CD14-positive monocyte (primary cell): ENCODE data around the gene COA3. TPM values are rescaled to one million over a fixed set of nuclear protein-coding genes. Genes with fewer than 3 reads are reported as not detected.

Experiments used
- DNase-seq, 3 donors: peaks; one replicate each; pipeline ENCODE4 v3.0.0-alpha.2; 2011 to 2022
- H2AFZ ChIP-seq: 2 replicates; pipeline ENCODE4 v1.6.0; 2012; ENCODE audit warnings: mild to moderate bottlenecking, low read depth, low read length, inconsistent platforms; ENCODE audit not compliant: insufficient read depth, poor library complexity, severe bottlenecking
- H3K27ac ChIP-seq, 2 donors: 1 replicate in 1 of 2; 2 replicates in 1 of 2; pipeline ENCODE4 v1.5.1; 2012 to 2013; ENCODE audit warnings: low read length in 2 of 2, control low read depth in 1 of 2, inconsistent platforms in 1 of 2, low read depth in 1 of 2, mild to moderate bottlenecking in 1 of 2
- H3K27me3 ChIP-seq, 2 donors: one replicate each; pipeline versions ENCODE4 v1.6.0 to v1.6.1; 2011 to 2013; ENCODE audit warnings: low read length in 2 of 2; ENCODE audit not compliant: control insufficient read depth in 2 of 2, insufficient read depth in 2 of 2
- H3K36me3 ChIP-seq, 2 donors: replicated peaks in 1 of 2; 1 replicate in 1 of 2; 2 replicates in 1 of 2; pipeline versions ENCODE4 v1.5.1 to v1.6.1; 2012 to 2013; ENCODE audit warnings: low read length in 2 of 2, control low read depth in 1 of 2, inconsistent platforms in 1 of 2, mild to moderate bottlenecking in 1 of 2; ENCODE audit not compliant: insufficient read depth in 2 of 2, control insufficient read depth in 1 of 2
- H3K4me1 ChIP-seq, 2 donors: 1 replicate in 1 of 2; 2 replicates in 1 of 2; pipeline versions ENCODE4 v1.5.1 to v1.6.1; 2012 to 2013; ENCODE audit warnings: low read length in 2 of 2, control low read depth in 1 of 2, inconsistent platforms in 1 of 2, mild to moderate bottlenecking in 1 of 2, moderate library complexity in 1 of 2; ENCODE audit not compliant: insufficient read depth in 2 of 2, control insufficient read depth in 1 of 2
- H3K4me2 ChIP-seq: replicated peaks from 2 replicates; pipeline ENCODE3; 2012; ENCODE audit warnings: low read length, moderate library complexity, mild to moderate bottlenecking; ENCODE audit not compliant: poor library complexity, severe bottlenecking; ENCODE audit errors: extremely low read depth
- H3K4me3 ChIP-seq, 3 experiments: fragments of 200-600 bp in 1 of 3; sonication (generic) in 1 of 3; replicated peaks in 1 of 3; 1 replicate in 2 of 3; 2 replicates in 1 of 3; pipeline ENCODE4 v1.5.1; 2011 to 2013; ENCODE audit warnings: low read length in 3 of 3, mild to moderate bottlenecking in 3 of 3, control low read depth in 2 of 3, low read depth in 2 of 3, inconsistent platforms in 1 of 3, moderate library complexity in 1 of 3
- H3K79me2 ChIP-seq: 2 replicates; pipeline ENCODE4 v1.6.0; 2012; ENCODE audit warnings: mild to moderate bottlenecking, control low read depth, inconsistent platforms, low read length, moderate library complexity; ENCODE audit not compliant: insufficient read depth
- H3K9ac ChIP-seq: 2 replicates; pipeline ENCODE4 v1.6.0; 2017; ENCODE audit warnings: low read length, mild to moderate bottlenecking; ENCODE audit not compliant: insufficient read depth, poor library complexity, severe bottlenecking
- H3K9me3 ChIP-seq, 2 donors: replicated peaks in 1 of 2; 1 replicate in 1 of 2; 2 replicates in 1 of 2; pipeline versions ENCODE4 v1.5.1 to v1.6.1; 2012 to 2013; ENCODE audit warnings: low read length in 2 of 2, control low read depth in 1 of 2; ENCODE audit not compliant: control insufficient read depth in 1 of 2, insufficient read depth in 1 of 2
- H4K20me1 ChIP-seq: 2 replicates; pipeline ENCODE4 v1.6.0; 2012; ENCODE audit warnings: mild to moderate bottlenecking, low read length, control low read depth, moderate library complexity; ENCODE audit not compliant: insufficient read depth
- H3K27ac Mint-ChIP-seq, 7 donors: one replicate each; pipeline ENCODE4 v1.8.0; 2020; ENCODE audit warnings: mild to moderate bottlenecking in 7 of 7, mixed read lengths in 7 of 7, moderate library complexity in 6 of 7, inconsistent platforms in 2 of 7
- H3K27me3 Mint-ChIP-seq, 3 donors: one replicate each; pipeline ENCODE4 v1.8.0; 2021 to 2022; ENCODE audit warnings: low read depth in 3 of 3, mild to moderate bottlenecking in 3 of 3, mixed read lengths in 3 of 3, moderate library complexity in 3 of 3, inconsistent platforms in 1 of 3
- H3K36me3 Mint-ChIP-seq, 2 donors: one replicate each; pipeline ENCODE4 v1.8.0; 2020; ENCODE audit warnings: mixed read lengths in 2 of 2, inconsistent platforms in 1 of 2, mild to moderate bottlenecking in 1 of 2
- H3K4me1 Mint-ChIP-seq: one replicate; pipeline ENCODE4 v1.8.0; 2020; ENCODE audit warnings: mild to moderate bottlenecking, mixed read lengths
- H3K4me3 Mint-ChIP-seq, 2 donors: one replicate each; pipeline ENCODE4 v1.8.0; 2020; ENCODE audit warnings: mild to moderate bottlenecking in 2 of 2, mixed read lengths in 2 of 2, moderate library complexity in 1 of 2
- H3K9me3 Mint-ChIP-seq, 7 donors: one replicate each; pipeline ENCODE4 v1.8.0; 2020 to 2022; ENCODE audit warnings: mixed read lengths in 7 of 7, mild to moderate bottlenecking in 6 of 7, moderate library complexity in 6 of 7, inconsistent platforms in 2 of 7
- WGBS: methylation state at CpG from one replicate; pipeline ENCODE4 v1.1.5; 2013; ENCODE audit warnings: missing lambda C conversion rate; ENCODE audit not compliant: insufficient coverage; 5-methylcytosine and 5-hydroxymethylcytosine counted together
- intact Hi-C, 2 donors: fragments of 100-400 bp; cut with micrococcal nuclease; formaldehyde crosslinking; loops; one replicate each; pipeline versions ENCODE4 v1.15.0 to v1.15.1; 2023
- polyA plus RNA-seq, 3 donors: library from polyadenylated mRNA; depleted of rRNA in 1 of 3; unstranded in 2 of 3; stranded (reverse) in 1 of 3; fragments of 300-500 nt in 2 of 3; fragments of >200 nt in 1 of 3; fragmentation: Illumina TruSeq in 2 of 3; gene quantifications; 1 replicate in 2 of 3; 2 replicates in 1 of 3; pipeline ENCODE4 v1.2.3, GENCODE V29; 2012 to 2021
- TF ChIP-seq, protein P1 (sequence below): fragments of 200-600 bp; IDR thresholded peaks from one replicate; pipeline ENCODE4 v1.8.0; 2022; ENCODE audit warnings: antibody characterized with exemption, mild to moderate bottlenecking

Gene COA3
- polyA plus RNA-seq, 3 donors, result 21.5 to 171 (median 156) TPM

DNA sequence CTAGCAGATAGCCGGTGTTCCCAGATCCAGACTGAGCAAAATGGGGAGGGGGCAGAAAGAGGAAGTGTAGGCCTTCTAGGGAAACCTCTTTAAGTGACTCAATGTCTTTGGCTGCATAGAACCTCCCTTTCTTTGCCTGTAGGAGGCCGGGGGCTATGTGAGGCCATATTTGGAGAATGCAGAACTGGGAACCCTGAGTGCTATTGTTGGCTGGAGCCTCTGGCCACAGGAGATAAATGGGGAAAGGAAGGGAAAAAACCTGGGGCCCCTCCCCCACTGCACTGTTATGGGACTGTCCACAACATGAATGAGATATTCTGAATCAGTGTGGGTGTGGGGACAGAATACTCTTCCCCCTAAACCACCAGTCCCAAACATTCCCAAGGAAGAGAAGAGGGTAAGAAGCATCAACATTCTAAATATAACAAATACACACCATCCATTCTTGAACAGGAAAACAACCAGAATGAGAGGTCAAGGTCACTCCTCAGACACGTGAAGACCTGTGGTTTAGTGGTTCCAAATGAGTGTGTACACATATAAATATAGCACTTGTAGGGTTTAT, 22.9 kb downstream of the COA3 start:
- Mint-ChIP-seq H3K9me3 (peaks cover 0 to 3% (median 0%) of the 10 kb centered on the region in 7 donors), H3K27me3 (peaks cover 11 to 19% (median 13%) of the 10 kb centered on the region in 3 donors), H3K36me3 (peaks cover 47 to 55% of the 10 kb centered on the region in 2 donors), H3K4me1 (peaks cover 22% of the 10 kb centered on the region), H3K4me3 (no peak overlapping the region), H3K27ac (no peak overlapping the region)
- Histone ChIP-seq H4K20me1 (no peaks in the 10 kb centered on the region), H3K27ac (no peak overlapping the region), H3K4me1 (peaks cover 11 to 13% of the 10 kb centered on the region in 2 donors), H3K4me2 (no peak overlapping the region), H3K9ac (no peak overlapping the region), H3K27me3 (peaks cover under 1 to 11% of the 10 kb centered on the region in 2 donors), H3K9me3 (no peaks in the 10 kb centered on the region), H2AFZ (no peak overlapping the region), H3K4me3 (no peak overlapping the region), H3K79me2 (peaks cover 9% of the 10 kb centered on the region), H3K36me3 (peaks cover 40 to 48% of the 10 kb centered on the region in 2 donors)
- intact Hi-C loops, result no loop called here
- 90% methylated on average over 2 of the region's 3 CpGs for WGBS
- TF ChIP-seq, protein P1, sequence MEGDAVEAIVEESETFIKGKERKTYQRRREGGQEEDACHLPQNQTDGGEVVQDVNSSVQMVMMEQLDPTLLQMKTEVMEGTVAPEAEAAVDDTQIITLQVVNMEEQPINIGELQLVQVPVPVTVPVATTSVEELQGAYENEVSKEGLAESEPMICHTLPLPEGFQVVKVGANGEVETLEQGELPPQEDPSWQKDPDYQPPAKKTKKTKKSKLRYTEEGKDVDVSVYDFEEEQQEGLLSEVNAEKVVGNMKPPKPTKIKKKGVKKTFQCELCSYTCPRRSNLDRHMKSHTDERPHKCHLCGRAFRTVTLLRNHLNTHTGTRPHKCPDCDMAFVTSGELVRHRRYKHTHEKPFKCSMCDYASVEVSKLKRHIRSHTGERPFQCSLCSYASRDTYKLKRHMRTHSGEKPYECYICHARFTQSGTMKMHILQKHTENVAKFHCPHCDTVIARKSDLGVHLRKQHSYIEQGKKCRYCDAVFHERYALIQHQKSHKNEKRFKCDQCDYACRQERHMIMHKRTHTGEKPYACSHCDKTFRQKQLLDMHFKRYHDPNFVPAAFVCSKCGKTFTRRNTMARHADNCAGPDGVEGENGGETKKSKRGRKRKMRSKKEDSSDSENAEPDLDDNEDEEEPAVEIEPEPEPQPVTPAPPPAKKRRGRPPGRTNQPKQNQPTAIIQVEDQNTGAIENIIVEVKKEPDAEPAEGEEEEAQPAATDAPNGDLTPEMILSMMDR, result no peak
- peak in 1 of 3 donors; percentile 50 for DNase-seq

DNA sequence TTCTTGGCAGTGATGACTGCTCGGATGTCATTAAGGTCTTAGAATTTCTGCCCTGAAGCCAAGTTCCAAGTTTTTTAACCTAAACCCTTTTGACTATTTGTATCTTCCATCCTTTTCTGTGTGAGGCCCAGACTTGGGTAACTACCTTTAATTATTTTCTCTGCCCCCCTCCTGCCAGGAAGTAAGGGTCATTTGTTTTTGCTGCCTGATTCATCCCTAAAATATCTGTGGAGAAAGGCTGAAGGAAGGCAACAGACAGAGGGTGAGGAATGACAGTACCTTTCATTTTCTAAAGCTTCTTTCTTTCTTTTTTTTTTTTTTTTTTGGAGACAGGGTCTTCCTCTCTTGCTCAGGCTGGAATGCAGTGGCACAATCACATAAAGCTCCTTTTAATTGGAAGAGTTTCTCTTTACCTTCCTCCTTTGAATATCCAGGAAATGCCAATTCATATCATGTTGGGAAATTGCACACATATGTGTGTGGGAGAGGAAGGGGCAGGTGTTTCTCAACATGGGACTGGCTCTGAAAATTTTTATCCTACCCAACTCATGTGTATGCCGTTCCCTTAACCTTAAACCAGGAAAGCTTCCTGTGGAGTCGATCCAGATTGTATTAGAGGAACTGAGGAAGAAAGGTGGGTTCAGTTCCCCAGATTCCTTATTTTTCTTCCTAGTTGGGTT, 24.3 kb downstream of the COA3 start:
- no peak for DNase-seq
- peaks cover 17% of the 10 kb centered on the region for H3K4me1 Mint-ChIP-seq
- H3K4me3 Mint-ChIP-seq, result peak overlapping the region; percentile 100
- Histone ChIP-seq H3K9me3 (no peaks in the 10 kb centered on the region), H3K27me3 (no peaks in the 10 kb centered on the region), H3K4me3 (peak overlapping the region; percentile 89 to 94 (median 94)), H2AFZ (peak overlapping the region; percentile 90), H3K4me2 (peak overlapping the region; percentile 86), H3K9ac (peak overlapping the region; percentile 87), H3K36me3 (peaks cover 35 to 42% of the 10 kb centered on the region in 2 donors), H3K27ac (peak overlapping the region; percentile 69 to 90), H3K4me1 (peaks cover 11 to 13% of the 10 kb centered on the region in 2 donors), H4K20me1 (no peaks in the 10 kb centered on the region), H3K79me2 (peaks cover 9% of the 10 kb centered on the region)
- peaks cover under 1 to 7% (median 3%) of the 10 kb centered on the region in 3 donors for H3K27me3 Mint-ChIP-seq
- H3K9me3 Mint-ChIP-seq, result peaks cover 0 to 3% (median 0%) of the 10 kb centered on the region in 7 donors
- H3K27ac Mint-ChIP-seq, result peak overlapping the region in 4 of 7 donors; percentile 94 to 97 (median 96)
- H3K36me3 Mint-ChIP-seq, result peaks cover 39 to 45% of the 10 kb centered on the region in 2 donors
- TF ChIP-seq, protein P1, result no peak
- intact Hi-C loops, result loop anchor here in 1 of 2 donors (5.0 kb wide), 1 partner anchor 48 kb away; the partner anchor contains the start of gene BECN1
- 100% methylated on average over 1 of the region's 3 CpGs for WGBS
